H9 (cell line): ENCODE data around the gene NKAIN2. TPM values are rescaled to one million over a fixed set of nuclear protein-coding genes. Genes with fewer than 3 reads are reported as not detected.

ENCODE experiments used
- DNase-seq: peaks from one replicate; pipeline ENCODE4 v3.0.0-alpha.2; 2017
- H2AFZ ChIP-seq: one replicate; pipeline ENCODE4 v1.6.1; 2013; ENCODE audit warnings: mild to moderate bottlenecking, low read length, control low read depth, moderate library complexity
- H2AK5ac ChIP-seq: 2 replicates; pipeline ENCODE4 v1.6.1; 2013; ENCODE audit warnings: low read length, control low read depth, mixed read lengths; ENCODE audit not compliant: insufficient read length
- H2BK120ac ChIP-seq: one replicate; pipeline ENCODE4 v1.6.1; 2013; ENCODE audit warnings: low read depth, mild to moderate bottlenecking, low read length, control low read depth, inconsistent platforms; ENCODE audit not compliant: poor library complexity, severe bottlenecking
- H2BK12ac ChIP-seq: 2 replicates; pipeline ENCODE4 v1.6.1; 2013; ENCODE audit warnings: low read length, control low read depth, mixed read lengths, low read depth; ENCODE audit not compliant: insufficient read length
- H2BK15ac ChIP-seq: 2 replicates; pipeline ENCODE4 v1.6.1; 2013; ENCODE audit warnings: low read depth, low read length, control low read depth
- H2BK20ac ChIP-seq: one replicate; pipeline ENCODE4 v1.6.1; 2013; ENCODE audit warnings: low read depth, mild to moderate bottlenecking, low read length, control low read depth, inconsistent platforms; ENCODE audit not compliant: poor library complexity, severe bottlenecking
- H2BK5ac ChIP-seq: 2 replicates; pipeline ENCODE4 v1.6.1; 2013; ENCODE audit warnings: low read length, control low read depth, mixed read lengths; ENCODE audit not compliant: insufficient read length
- H3K14ac ChIP-seq: 2 replicates; pipeline ENCODE4 v1.6.1; 2013; ENCODE audit warnings: low read length, control low read depth; ENCODE audit not compliant: insufficient read depth
- H3K18ac ChIP-seq: 2 replicates; pipeline ENCODE4 v1.6.1; 2013; ENCODE audit warnings: low read depth, mild to moderate bottlenecking, mixed read lengths, low read length, control low read depth; ENCODE audit not compliant: insufficient read length
- H3K23ac ChIP-seq: 2 replicates; pipeline ENCODE4 v1.6.1; 2013; ENCODE audit warnings: low read length, control low read depth, mixed read lengths, low read depth; ENCODE audit not compliant: insufficient read length
- H3K23me2 ChIP-seq: 2 replicates; pipeline ENCODE4 v1.6.1; 2013; ENCODE audit warnings: low read depth, mild to moderate bottlenecking, mixed read lengths, low read length, control low read depth; ENCODE audit not compliant: insufficient read length, poor library complexity, severe bottlenecking
- H3K27ac ChIP-seq: 2 replicates; pipeline ENCODE4 v1.5.1; 2013; ENCODE audit warnings: low read length, control low read depth, mixed read lengths, low read depth; ENCODE audit not compliant: insufficient read length
- H3K27me3 ChIP-seq: 2 replicates; pipeline ENCODE4 v1.6.1; 2013; ENCODE audit warnings: low read length, control low read depth, inconsistent platforms; ENCODE audit not compliant: insufficient read depth
- H3K4ac ChIP-seq: 2 replicates; pipeline ENCODE4 v1.6.1; 2013; ENCODE audit warnings: low read depth, mild to moderate bottlenecking, control low read depth, inconsistent platforms, low read length, moderate library complexity
- H3K4me1 ChIP-seq: 2 replicates; pipeline ENCODE4 v1.6.1; 2013; ENCODE audit warnings: low read length, control low read depth, inconsistent platforms; ENCODE audit not compliant: insufficient read depth
- H3K4me2 ChIP-seq: 2 replicates; pipeline ENCODE4 v1.6.1; 2013; ENCODE audit warnings: low read length, control low read depth, mixed read lengths; ENCODE audit not compliant: insufficient read length, insufficient read depth
- H3K56ac ChIP-seq: 2 replicates; pipeline ENCODE4 v1.6.1; 2013; ENCODE audit warnings: low read depth, mild to moderate bottlenecking, mixed read lengths, low read length, control low read depth; ENCODE audit not compliant: insufficient read length
- H3K79me1 ChIP-seq: 2 replicates; pipeline ENCODE4 v1.6.1; 2013; ENCODE audit warnings: low read depth, mild to moderate bottlenecking, moderate library complexity, low read length, control low read depth, inconsistent platforms; ENCODE audit not compliant: insufficient read depth, poor library complexity, severe bottlenecking
- H3K79me2 ChIP-seq: 2 replicates; pipeline ENCODE4 v1.6.1; 2013; ENCODE audit warnings: low read length, control low read depth, inconsistent platforms; ENCODE audit not compliant: insufficient read depth
- H3K9ac ChIP-seq: 2 replicates; pipeline ENCODE4 v1.6.1; 2013; ENCODE audit warnings: low read length, control low read depth, mixed read lengths; ENCODE audit not compliant: insufficient read length; ENCODE audit errors: extremely low read depth
- H3K9me3 ChIP-seq: one replicate; pipeline ENCODE4 v1.6.1; 2013; ENCODE audit warnings: low read depth, low read length, inconsistent platforms; ENCODE audit not compliant: control insufficient read depth
- H3T11ph ChIP-seq: one replicate; pipeline ENCODE4 v1.6.1; 2013; ENCODE audit warnings: mild to moderate bottlenecking, low read length, control low read depth, inconsistent platforms
- H4K20me1 ChIP-seq: one replicate; pipeline ENCODE4 v1.6.1; 2013; ENCODE audit not compliant: control insufficient read depth, insufficient read length, insufficient read depth
- H4K5ac ChIP-seq: 2 replicates; pipeline ENCODE4 v1.6.1; 2013; ENCODE audit warnings: low read depth, mild to moderate bottlenecking, mixed read lengths, low read length, control low read depth; ENCODE audit not compliant: insufficient read length
- H4K8ac ChIP-seq: replicated peaks from 2 replicates; pipeline ENCODE4 v1.6.1; 2013; ENCODE audit warnings: low read length, control low read depth, mixed read lengths, low read depth; ENCODE audit not compliant: insufficient read length
- H4K91ac ChIP-seq: 2 replicates; pipeline ENCODE4 v1.6.1; 2013; ENCODE audit warnings: low read depth, mild to moderate bottlenecking, moderate library complexity, mixed read lengths, low read length, control low read depth; ENCODE audit not compliant: insufficient read length
- H3K27ac Mint-ChIP-seq, 3 experiments: 2 replicates in 2 of 3; 3 replicates in 1 of 3; pipeline ENCODE4 v1.8.0; 2020 to 2021; ENCODE audit warnings: mixed read lengths in 3 of 3, mild to moderate bottlenecking in 1 of 3, moderate library complexity in 1 of 3
- H3K27me3 Mint-ChIP-seq: 2 replicates; pipeline ENCODE4 v1.8.0; 2021; ENCODE audit warnings: low read depth, mild to moderate bottlenecking, moderate library complexity, mixed read lengths
- H3K36me3 Mint-ChIP-seq, 3 experiments: 2 replicates in 2 of 3; 3 replicates in 1 of 3; pipeline ENCODE4 v1.8.0; 2020 to 2021; ENCODE audit warnings: low read depth in 3 of 3, mixed read lengths in 3 of 3; ENCODE audit not compliant: insufficient read depth in 1 of 3
- H3K4me1 Mint-ChIP-seq, 2 experiments: 2 replicates each; pipeline ENCODE4 v1.8.0; 2020; ENCODE audit warnings: mixed read lengths in 2 of 2
- H3K4me3 Mint-ChIP-seq, 2 experiments: 2 replicates in 1 of 2; 3 replicates in 1 of 2; pipeline ENCODE4 v1.8.0; 2020 to 2021; ENCODE audit warnings: mild to moderate bottlenecking in 2 of 2, mixed read lengths in 2 of 2, moderate library complexity in 1 of 2
- H3K9me3 Mint-ChIP-seq, 2 experiments: 2 replicates in 1 of 2; 3 replicates in 1 of 2; pipeline ENCODE4 v1.8.0; 2020; ENCODE audit warnings: mild to moderate bottlenecking in 2 of 2, mixed read lengths in 2 of 2, moderate library complexity in 1 of 2
- WGBS: extraction: QIAGEN DNeasy Blood & Tissue Kit; methylation state at CpG from one replicate; pipeline ENCODE4 v1.1.7; 2013; ENCODE audit warnings: missing lambda C conversion rate, low lambda C conversion rate, mixed read lengths; ENCODE audit not compliant: insufficient read length; ENCODE audit errors: extremely low coverage; 5-methylcytosine and 5-hydroxymethylcytosine counted together
- total RNA-seq: library from RNA; stranded (reverse); gene quantifications from 2 replicates; pipeline ENCODE4 v1.2.1, GENCODE V29; 2021
- TF ChIP-seq, protein P1 (sequence below): fragments of 200-600 bp; sonication (generic); conservative IDR thresholded peaks from 3 replicates; pipeline ENCODE4 v1.8.0; 2021; ENCODE audit warnings: antibody characterized with exemption, mild to moderate bottlenecking

Gene NKAIN2
- total RNA-seq, 1 experiment from 2014 or later = 0.17 TPM

GRCh38 chr6:124493259-124493658 lies 689.6 kb downstream of the NKAIN2 start:
- WGBS = no CpG with 5 or more reads among the region's 1 CpG
- Histone ChIP-seq H3K79me2 (no peaks in the 10 kb centered on the region), H3K23ac (no peak overlapping the region), H2AFZ (no peak overlapping the region), H2BK5ac (no peak overlapping the region), H3K56ac (no peak overlapping the region), H2BK20ac (no peak overlapping the region), H3K27ac (no peak overlapping the region), H2AK5ac (no peak overlapping the region), H3K9ac (no peak overlapping the region), H3K79me1 (no peaks in the 10 kb centered on the region), H3T11ph (no peak overlapping the region), H2BK15ac (no peak overlapping the region), H4K5ac (no peak overlapping the region), H3K4me2 (no peak overlapping the region), H3K9me3 (no peaks in the 10 kb centered on the region), H4K8ac (no peak overlapping the region), H3K4me1 (no peaks in the 10 kb centered on the region), H2BK120ac (no peak overlapping the region), H3K23me2 (no peaks in the 10 kb centered on the region), H4K20me1 (no peaks in the 10 kb centered on the region), H3K14ac (no peak overlapping the region), H3K4ac (no peak overlapping the region), H3K18ac (no peak overlapping the region), H2BK12ac (no peak overlapping the region), H4K91ac (no peak overlapping the region), H3K27me3 (no peaks in the 10 kb centered on the region)
- no peaks in the 10 kb centered on the region for H3K27me3 Mint-ChIP-seq
- no peak overlapping the region for H3K27ac Mint-ChIP-seq
- TF ChIP-seq, protein P1, sequence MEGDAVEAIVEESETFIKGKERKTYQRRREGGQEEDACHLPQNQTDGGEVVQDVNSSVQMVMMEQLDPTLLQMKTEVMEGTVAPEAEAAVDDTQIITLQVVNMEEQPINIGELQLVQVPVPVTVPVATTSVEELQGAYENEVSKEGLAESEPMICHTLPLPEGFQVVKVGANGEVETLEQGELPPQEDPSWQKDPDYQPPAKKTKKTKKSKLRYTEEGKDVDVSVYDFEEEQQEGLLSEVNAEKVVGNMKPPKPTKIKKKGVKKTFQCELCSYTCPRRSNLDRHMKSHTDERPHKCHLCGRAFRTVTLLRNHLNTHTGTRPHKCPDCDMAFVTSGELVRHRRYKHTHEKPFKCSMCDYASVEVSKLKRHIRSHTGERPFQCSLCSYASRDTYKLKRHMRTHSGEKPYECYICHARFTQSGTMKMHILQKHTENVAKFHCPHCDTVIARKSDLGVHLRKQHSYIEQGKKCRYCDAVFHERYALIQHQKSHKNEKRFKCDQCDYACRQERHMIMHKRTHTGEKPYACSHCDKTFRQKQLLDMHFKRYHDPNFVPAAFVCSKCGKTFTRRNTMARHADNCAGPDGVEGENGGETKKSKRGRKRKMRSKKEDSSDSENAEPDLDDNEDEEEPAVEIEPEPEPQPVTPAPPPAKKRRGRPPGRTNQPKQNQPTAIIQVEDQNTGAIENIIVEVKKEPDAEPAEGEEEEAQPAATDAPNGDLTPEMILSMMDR = no peak
- H3K4me1 Mint-ChIP-seq = peaks cover 21 to 29% of the 10 kb centered on the region in 2 experiments
- DNase-seq = no peak
- H3K4me3 Mint-ChIP-seq = no peak overlapping the region
- no peaks in the 10 kb centered on the region for H3K36me3 Mint-ChIP-seq
- H3K9me3 Mint-ChIP-seq = no peaks in the 10 kb centered on the region
